Activated T-cell treated with anti-CD3 and anti-CD28 coated beads, Interleukin-2, amount 50 U/mL, for 48 hours (primary cell): ENCODE results near the gene CD177.
"Not testable (repeated sequence)": the region's sequence is repeated elsewhere in the genome, so short reads cannot be mapped to it uniquely, and the experiment has no call there.

Experiments
- DNase-seq, 2 experiments: peaks; one replicate each; pipeline ENCODE4 v3.0.0-alpha.2; 2020

The CD177 gene

GRCh38 chr19:43382586-43383216 is 29.2 kb downstream of the CD177 start:
- DNase-seq, result not testable (repeated sequence)

DNA sequence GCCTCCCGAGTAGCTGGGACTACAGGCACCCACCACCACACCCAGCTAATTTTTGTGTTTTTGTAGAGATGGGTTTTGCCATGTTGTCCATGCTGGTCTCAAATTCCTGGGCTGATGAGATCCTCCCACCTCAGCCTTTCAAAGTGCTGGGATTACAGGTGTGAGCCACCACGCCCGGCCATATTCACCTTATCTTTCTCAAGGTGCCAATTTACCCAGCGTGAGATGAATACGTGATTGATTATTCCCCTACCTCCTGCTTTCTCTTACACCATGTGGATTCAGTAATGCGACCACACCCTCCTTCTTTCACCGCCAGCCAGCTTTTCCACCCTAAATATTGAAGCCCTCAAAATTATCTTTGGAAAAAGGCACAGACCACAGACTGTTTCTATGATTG is 29.8 kb downstream of the CD177 start:
- DNase-seq, result not testable (repeated sequence)

- DNase-seq, result not testable (repeated sequence)
These were observed 30.3 kb downstream of the CD177 start for GRCh38 chr19:43383759-43384158.

- not testable (repeated sequence) for DNase-seq
These were observed 37.5 kb downstream of the CD177 start for GRCh38 chr19:43390903-43391551.

GRCh38 chr19:43391552-43391935 is 38.1 kb downstream of the CD177 start:
- not testable (repeated sequence) for DNase-seq

DNA sequence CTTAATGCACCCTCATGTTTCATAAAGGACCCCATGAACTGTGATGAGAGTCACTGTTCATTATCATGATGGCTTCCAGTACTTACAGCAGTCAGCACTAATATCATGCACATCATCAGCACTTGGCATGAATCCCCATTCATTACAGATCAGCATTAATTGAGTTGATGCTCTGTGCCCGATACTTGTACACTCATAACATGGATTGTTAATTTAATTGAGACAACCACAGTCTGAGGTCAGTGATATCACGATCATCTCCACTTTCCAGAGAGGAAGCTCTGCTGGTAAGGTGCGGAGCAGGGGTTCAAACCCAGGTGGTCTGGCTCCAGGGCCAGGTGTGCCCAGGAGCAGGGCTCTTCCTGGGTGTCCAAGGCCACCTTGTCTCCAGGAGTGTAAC is 40.0 kb downstream of the CD177 start:
- not testable (repeated sequence) for DNase-seq

DNA sequence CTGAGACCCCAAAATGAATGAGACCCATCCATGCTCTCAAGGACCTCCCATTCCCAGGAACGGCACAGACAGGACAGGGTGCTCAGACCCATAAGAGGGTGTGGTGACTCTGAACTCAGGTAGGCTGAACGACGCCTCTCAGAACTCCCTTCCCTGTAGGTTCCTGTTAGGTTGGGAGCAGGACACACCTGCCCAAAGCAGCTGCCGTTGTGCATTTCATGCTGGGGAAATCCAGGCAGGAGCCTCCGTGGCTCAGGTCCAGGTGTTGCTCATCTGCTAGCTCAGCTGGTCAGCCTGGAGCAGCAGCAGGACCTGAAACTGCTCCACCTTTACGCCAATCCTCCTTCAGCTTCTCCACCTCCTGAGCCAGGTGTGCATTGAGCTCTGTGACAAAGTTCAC is 42.1 kb downstream of the CD177 start:
- DNase-seq, result no peak

DNA sequence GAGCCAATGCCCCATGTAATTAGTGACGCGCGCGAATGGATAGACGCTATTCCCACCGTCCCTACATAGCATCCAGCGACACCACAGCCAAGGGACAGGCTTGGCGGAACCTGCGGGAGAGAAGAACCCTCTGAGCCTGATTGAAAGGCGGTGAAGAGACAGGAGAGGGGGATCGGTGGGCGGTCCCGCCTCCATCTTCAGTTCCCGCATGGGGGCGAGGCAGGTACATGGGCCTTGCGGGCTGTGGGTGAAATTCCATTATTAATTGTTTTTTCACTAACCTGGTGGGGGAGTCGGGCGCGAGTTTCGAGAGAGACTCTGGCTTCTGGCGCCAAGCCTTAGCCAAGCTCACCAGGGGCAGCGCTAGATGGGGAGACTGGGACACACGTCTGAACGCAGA is 52.8 kb downstream of the CD177 start:
- no peak for DNase-seq

DNA sequence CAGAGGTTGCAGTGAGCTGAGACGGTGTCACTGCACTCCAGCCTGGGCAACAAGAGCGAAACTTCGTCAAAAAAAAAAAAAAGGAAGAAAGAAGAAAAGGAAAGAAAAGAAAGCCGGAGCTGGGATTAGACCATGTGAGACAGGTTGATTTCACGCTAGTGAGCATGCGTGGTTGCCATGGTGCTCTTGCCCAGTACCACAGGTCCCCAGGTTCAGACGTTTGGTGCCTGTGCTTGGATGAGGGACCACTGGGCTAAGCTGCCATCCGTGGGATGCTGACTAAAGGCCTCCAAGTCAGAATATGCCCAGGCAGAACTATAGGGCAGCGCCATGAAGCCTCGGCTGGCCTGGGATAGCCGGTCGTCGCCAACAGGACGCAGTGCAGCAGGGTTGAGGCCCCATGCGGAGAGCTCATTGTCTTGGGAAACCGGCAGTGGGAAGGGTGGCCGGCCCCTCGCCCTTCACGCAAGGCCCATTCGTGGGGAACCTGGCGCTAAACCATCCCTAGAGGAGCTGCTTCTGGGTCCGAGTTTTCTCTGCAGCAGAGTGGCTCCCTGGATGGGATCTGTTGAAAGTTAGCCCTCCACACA is 54.0 kb downstream of the CD177 start:
- DNase-seq, result no peak

DNA sequence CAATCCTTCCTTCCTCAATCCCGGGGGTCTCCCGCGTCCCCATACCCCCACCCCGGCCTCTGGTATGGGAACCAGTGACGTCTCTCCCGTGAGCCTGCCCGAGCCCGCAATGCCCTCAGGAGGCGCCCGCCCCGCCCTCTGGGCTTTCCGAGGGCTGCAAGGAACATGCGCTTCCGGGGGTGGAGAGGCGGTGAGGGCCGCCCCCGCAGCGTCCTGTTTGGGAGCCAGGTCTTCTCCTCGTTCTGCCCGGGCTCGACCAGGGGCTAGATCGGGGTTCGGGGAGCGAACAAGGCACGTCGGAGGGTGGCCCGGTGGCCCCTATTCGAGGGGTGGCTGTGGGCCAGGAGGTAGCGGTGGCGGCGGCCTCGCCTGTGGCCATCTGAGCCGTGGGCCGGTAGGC is 54.6 kb downstream of the CD177 start:
- DNase-seq, result no peak

- no peak for DNase-seq
These were observed 55.9 kb downstream of the CD177 start for GRCh38 chr19:43409415-43409814.

- DNase-seq, result no peak
These were observed 59.0 kb downstream of the CD177 start for GRCh38 chr19:43412441-43412840.
